Prostate gland (tissue), 2 donors: ENCODE measurements around the gene ERAL1. TPM values are rescaled to one million over a fixed set of nuclear protein-coding genes. Genes with fewer than 3 reads are reported as not detected.

Experiments used
- DNase-seq: peaks from one replicate; pipeline ENCODE4 v3.0.0-alpha.2; 2019; ENCODE audit warnings: low spot score
- H3K27ac ChIP-seq, 2 donors: fragments of 200-600 bp; sonication (generic); 2 replicates each; pipeline ENCODE4 v1.5.1; 2017 to 2019
- H3K27me3 ChIP-seq: fragments of 200-600 bp; sonication (generic); replicated peaks from 2 replicates; pipeline ENCODE4 v1.5.1; 2019; ENCODE audit not compliant: insufficient read depth
- H3K36me3 ChIP-seq, 2 donors: fragments of 200-600 bp; sonication (generic); 1 replicate in 1 of 2; 2 replicates in 1 of 2; pipeline versions ENCODE4 v1.5.1 to v1.8.1; 2017 to 2019
- H3K4me1 ChIP-seq: fragments of 200-600 bp; sonication (generic); replicated peaks from 2 replicates; pipeline ENCODE4 v1.5.1; 2019
- H3K4me3 ChIP-seq, 2 donors: fragments of 200-600 bp; sonication (generic); 2 replicates each; pipeline ENCODE4 v1.5.1; 2017 to 2019
- H3K9me3 ChIP-seq: fragments of 200-600 bp; sonication (generic); 2 replicates; pipeline ENCODE4 v1.5.1; 2017
- CTCF ChIP-seq, 4 experiments: fragments of 200-600 bp in 2 of 4; fragments of 450-650 bp in 2 of 4; sonication (generic) in 2 of 4; IDR thresholded peaks; 1 replicate in 3 of 4; 2 replicates in 1 of 4; pipeline ENCODE4 v1.5.1; 2016 to 2019; ENCODE audit warnings: antibody characterized with exemption in 4 of 4, mild to moderate bottlenecking in 2 of 4, moderate library complexity in 2 of 4
- POLR2A ChIP-seq: fragments of 450-650 bp; IDR thresholded peaks from one replicate; pipeline ENCODE4 v1.6.1; 2016; ENCODE audit warnings: antibody characterized with exemption, mild to moderate bottlenecking
- POLR2AphosphoS5 ChIP-seq: sonication (generic); formaldehyde crosslinking; IDR thresholded peaks from one replicate; pipeline ENCODE4 v1.6.1; 2017; ENCODE audit warnings: antibody characterized with exemption
- WGBS: methylation state at CpG from one replicate; pipeline ENCODE4 v1.1.5; 2018; 5-methylcytosine and 5-hydroxymethylcytosine counted together
- intact Hi-C: fragments of 100-400 bp; cut with DNase I; formaldehyde crosslinking; loops from one replicate; pipeline ENCODE4 v1.14.2; 2022
- microRNA counts, 2 donors: library from miRNA; unstranded; fragments of <30 nt; microRNA quantifications; one replicate each; lab custom pipeline; 2016 to 2017
- microRNA-seq: library from miRNA; unstranded; fragments of <30 nt; microRNA quantifications from one replicate; pipeline ENCODE4, GENCODE V29; 2016
- small RNA-seq, 2 donors: library from RNA; depleted of rRNA; stranded (forward); fragments of <200 nt; gene quantifications; one replicate each; pipeline ENCODE3, GENCODE V24; 2016
- total RNA-seq, 2 donors: library from RNA; depleted of rRNA; stranded (reverse); fragments of >200 nt; gene quantifications; one replicate each; pipeline ENCODE4 v1.1.0, GENCODE V29; 2016

ERAL1 gene
- total RNA-seq, 2 donors from 2014 or later: 49.9 to 70.8 TPM

GRCh38 chr17:28910534-28910933 is 55.7 kb downstream of the ERAL1 start:
- DNase-seq: no peak
- TF ChIP-seq POLR2AphosphoS5: no peak
- TF ChIP-seq CTCF (IDR thresholded peaks at IDR 0.05): no peak
- TF ChIP-seq POLR2A: no peak
- Histone ChIP-seq H3K9me3 (no peaks in the 10 kb centered on the region), H3K27ac (no peak overlapping the region), H3K27me3 (no peaks in the 10 kb centered on the region), H3K36me3 (peaks cover 31 to 62% of the 10 kb centered on the region in 2 donors), H3K4me1 (no peaks in the 10 kb centered on the region), H3K4me3 (no peak overlapping the region)
- WGBS: 100% methylated on average over 1 of the region's 1 CpG
- intact Hi-C loops: loop anchor here (10.0 kb wide), 1 partner anchor 186 kb away; the partner anchor contains the start of genes NEK8 and TLCD1

MicroRNAs within 50 kb of the gene (microRNA counts, 767-probe panel; counts per million panel counts)
- microRNA hsa-miR-144-3p (lab: Ali Mortazavi, UCI) (3,509 to 3,687 counts per million in 2 donors), microRNA hsa-miR-451a (lab: Ali Mortazavi, UCI) (3,419 to 4,069 counts per million in 2 donors)

Small RNA genes lying within 50 kb of the gene (microRNA-seq; reads per million reads assigned to microRNA genes)
- not detected for gene MIR451B

Small RNA genes lying within 50 kb of the gene (small RNA-seq; reads per million reads assigned to genes)
- 0 reads per million in 2 donors for gene RF00019

Other genes starting within 250 kb of the ERAL1 start
- gene RSKR, start 240.8 kb upstream of the ERAL1 start, total RNA-seq: 10 to 100 TPM in 1 of 2 donors, 1 to 10 TPM in 1; 5.0 to 32.1 TPM
- gene BLTP2, start 209.9 kb upstream of the ERAL1 start, total RNA-seq: 10 to 100 TPM; 42.2 to 94.2 TPM
- 10 to 100 TPM; 53.3 to 80.1 TPM for gene SDF2, start 193.1 kb upstream of the ERAL1 start, total RNA-seq
- 100 to 1,000 TPM in 1 of 2 donors, 10 to 100 TPM in 1; 52.7 to 138 TPM for gene SUPT6H, start 192.8 kb upstream of the ERAL1 start, total RNA-seq
- gene PROCA1, start 143.1 kb upstream of the ERAL1 start, total RNA-seq: 1 to 10 TPM; 1.9 to 9.4 TPM
- gene RAB34, start 137.1 kb upstream of the ERAL1 start, total RNA-seq: 100 to 1,000 TPM; 165 to 181 TPM
- gene RPL23A, start 135.0 kb upstream of the ERAL1 start, total RNA-seq: 100 to 1,000 TPM; 417 to 657 TPM
- gene TLCD1, start 128.8 kb upstream of the ERAL1 start, total RNA-seq: 10 to 100 TPM in 1 of 2 donors, 1 to 10 TPM in 1; 5.3 to 19.6 TPM
- 10 to 100 TPM in 1 of 2 donors, 1 to 10 TPM in 1; 5.1 to 13.2 TPM for gene NEK8, start 126.2 kb upstream of the ERAL1 start, total RNA-seq
- 10 to 100 TPM; 43.1 to 59.8 TPM for gene TRAF4, start 111.0 kb upstream of the ERAL1 start, total RNA-seq
- gene FAM222B, start 12.2 kb upstream of the ERAL1 start, total RNA-seq: 10 to 100 TPM; 14.9 to 48.9 TPM
- 100 to 1,000 TPM in 1 of 2 donors, 10 to 100 TPM in 1; 82.9 to 121 TPM for gene FLOT2, start 42.7 kb downstream of the ERAL1 start, total RNA-seq
- 10 to 100 TPM; 36.8 to 61.3 TPM for gene DHRS13, start 48.1 kb downstream of the ERAL1 start, total RNA-seq
- 100 to 1,000 TPM in 1 of 2 donors, 10 to 100 TPM in 1; 74.9 to 112 TPM for gene PHF12, start 96.5 kb downstream of the ERAL1 start, total RNA-seq
- 1 to 10 TPM in 1 of 2 donors, under 1 TPM in 1; 0.05 to 1.0 TPM for gene SEZ6, start 151.0 kb downstream of the ERAL1 start, total RNA-seq
- gene PIPOX, start 188.1 kb downstream of the ERAL1 start, total RNA-seq: 1 to 10 TPM; 3.1 to 6.2 TPM